Left lung (tissue), 10 donors: ENCODE data around the gene PEX10. TPM values are rescaled to one million over a fixed set of nuclear protein-coding genes. Genes with fewer than 3 reads are reported as not detected.

Experiments
- ATAC-seq: fragments of 200-7000 bp; cut with Tn5 transposase; one replicate; pipeline ENCODE4 v1.9.1; 2020; ENCODE audit warnings: moderate library complexity
- DNase-seq, 4 donors: peaks; one replicate each; pipeline ENCODE4 v3.0.0-alpha.2; 2013 to 2020
- H3K27ac ChIP-seq, 2 donors: fragments of 200-600 bp; sonication (generic) in 1 of 2; one replicate each; pipeline versions ENCODE4 v1.5.0 to v1.8.0; 2020 to 2021
- H3K27me3 ChIP-seq, 2 donors: fragments of 200-600 bp; sonication (generic) in 1 of 2; one replicate each; pipeline versions ENCODE4 v1.5.0 to v1.8.0; 2020 to 2021
- H3K36me3 ChIP-seq, 2 donors: fragments of 200-600 bp; sonication (generic) in 1 of 2; one replicate each; pipeline versions ENCODE4 v1.5.0 to v1.8.0; 2020 to 2021
- H3K4me1 ChIP-seq, 2 donors: fragments of 200-600 bp; one replicate each; pipeline ENCODE4 v1.8.0; 2021
- H3K4me3 ChIP-seq, 2 donors: fragments of 200-600 bp; sonication (generic) in 1 of 2; one replicate each; pipeline versions ENCODE4 v1.5.0 to v1.8.0; 2020 to 2021; ENCODE audit warnings: mild to moderate bottlenecking in 1 of 2
- H3K9me3 ChIP-seq, 2 donors: fragments of 200-600 bp; sonication (generic) in 1 of 2; one replicate each; pipeline versions ENCODE4 v1.5.0 to v1.8.0; 2020 to 2021
- CTCF ChIP-seq, 2 donors: fragments of 200-600 bp; sonication (generic) in 1 of 2; IDR thresholded peaks; one replicate each; pipeline versions ENCODE4 v1.5.0 to v1.8.0; 2021; ENCODE audit warnings: antibody characterized with exemption in 2 of 2
- intact Hi-C, 2 donors: fragments of 100-400 bp; cut with DNase I; formaldehyde crosslinking; loops; one replicate each; pipeline versions ENCODE4 v1.11.2 to v1.14.2; 2022
- polyA plus RNA-seq, 6 donors: library from polyadenylated mRNA; unstranded; fragments of 120-200 nt; gene quantifications; one replicate each; pipeline ENCODE4 v1.2.1, GENCODE V29; 2013; ENCODE audit not compliant: insufficient read length in 6 of 6
- total RNA-seq, 2 donors: library from RNA; stranded (reverse); fragmentation: NEBNext Ultra II Directional; extraction: Animal tissue kit (Norgen Biotek cat#: 25700); gene quantifications; one replicate each; pipeline ENCODE4 v1.2.1, GENCODE V29; 2021
- donor health status: DM: no; HTN: yes; CAD: no.
- donor health status: DM: no; HTN: no; CAD: no.

The PEX10 gene
- total and polyA plus RNA-seq, 8 donors: 14.3 to 22.9 (median 17.4) TPM

GRCh38 chr1:2405588-2406295, 6.6 kb downstream of the PEX10 start:
- no peaks in the 10 kb centered on the region for H3K27me3 ChIP-seq
- H3K27ac ChIP-seq: no peak overlapping the region
- H3K9me3 ChIP-seq: no peaks in the 10 kb centered on the region
- DNase-seq (peak in 1 of 4 donors; percentile 59), ATAC-seq (no peak)
- intact Hi-C loops: no loop called here
- H3K4me1 ChIP-seq: no peaks in the 10 kb centered on the region
- H3K36me3 ChIP-seq: peaks cover 0 to 78% of the 10 kb centered on the region in 2 donors
- no peak for TF ChIP-seq CTCF (IDR thresholded peaks at IDR 0.05)
- no peak overlapping the region for H3K4me3 ChIP-seq

GRCh38 chr1:2404890-2405511, 7.4 kb downstream of the PEX10 start:
- TF ChIP-seq CTCF (IDR thresholded peaks at IDR 0.05): no peak
- Histone ChIP-seq H3K27me3 (no peaks in the 10 kb centered on the region), H3K27ac (no peak overlapping the region), H3K9me3 (no peaks in the 10 kb centered on the region), H3K4me1 (no peaks in the 10 kb centered on the region), H3K4me3 (no peak overlapping the region), H3K36me3 (peaks cover 0 to 85% of the 10 kb centered on the region in 2 donors)
- intact Hi-C loops: no loop called here
- ATAC-seq: no peak
- DNase-seq: no peak

DNA sequence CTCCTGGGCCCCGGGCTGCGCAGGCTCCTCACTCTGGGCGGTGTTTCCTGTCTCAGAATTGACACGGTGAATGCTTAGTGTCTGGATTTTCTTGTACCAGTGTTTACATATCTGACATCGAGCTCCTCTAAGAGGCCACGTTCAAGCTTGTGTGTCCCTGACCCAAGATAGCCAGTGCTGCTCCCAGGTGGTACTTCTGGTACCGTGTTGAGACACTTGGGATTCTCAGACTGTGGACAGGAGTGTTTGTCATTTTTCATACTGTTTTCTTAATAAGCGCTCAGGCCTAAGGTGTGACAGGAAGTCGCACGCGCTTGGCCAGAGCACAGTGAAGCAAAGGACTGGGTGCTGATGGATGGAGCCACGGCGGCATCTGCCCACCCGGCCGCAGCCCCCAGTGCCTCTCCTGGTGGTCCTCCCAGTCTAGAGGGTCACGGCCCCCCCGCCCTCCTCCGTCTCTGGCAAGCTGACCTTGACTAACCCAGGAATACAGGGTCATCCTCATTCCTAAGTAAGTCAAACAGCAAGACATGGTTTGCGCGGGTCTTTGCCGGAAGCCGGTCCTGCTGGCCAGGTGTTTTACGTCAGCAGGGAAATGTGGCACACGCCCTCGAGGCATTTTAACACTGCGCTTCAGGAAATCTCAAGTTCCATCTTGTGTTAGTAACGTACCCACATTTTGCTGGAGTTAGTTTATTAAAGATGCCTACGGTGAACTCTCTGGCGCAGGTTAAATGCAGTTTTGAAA, 8.0 kb downstream of the PEX10 start:
- intact Hi-C loops: no loop called here
- Histone ChIP-seq H3K4me3 (no peak overlapping the region), H3K9me3 (no peaks in the 10 kb centered on the region), H3K27me3 (no peaks in the 10 kb centered on the region), H3K4me1 (no peaks in the 10 kb centered on the region), H3K36me3 (peaks cover 0 to 92% of the 10 kb centered on the region in 2 donors), H3K27ac (no peak overlapping the region)
- no peak for TF ChIP-seq CTCF (IDR thresholded peaks at IDR 0.05)
- DNase-seq (no peak), ATAC-seq (no peak)

DNA sequence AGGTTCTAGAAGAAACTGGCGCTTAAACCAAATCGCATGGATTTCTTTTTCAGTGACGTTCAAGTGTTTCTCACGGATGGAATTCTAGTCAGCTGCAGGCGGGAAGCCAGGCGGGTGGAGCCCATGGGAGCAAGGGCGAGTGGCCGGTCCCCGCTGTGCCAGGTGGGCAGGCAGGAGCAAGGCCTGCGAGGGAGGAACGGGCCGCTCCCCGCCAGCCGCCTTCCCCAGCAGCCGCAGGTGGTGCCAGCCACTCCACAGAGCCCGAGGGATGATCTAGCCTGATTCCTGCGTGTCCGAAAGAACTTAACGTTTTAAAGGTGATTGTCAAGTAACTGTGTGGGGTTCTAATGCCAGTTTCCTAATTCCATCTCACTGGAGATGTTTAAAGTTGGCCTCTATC, 9.1 kb downstream of the PEX10 start:
- Histone ChIP-seq H3K4me1 (no peaks in the 10 kb centered on the region), H3K27me3 (no peaks in the 10 kb centered on the region), H3K4me3 (no peak overlapping the region), H3K9me3 (no peaks in the 10 kb centered on the region), H3K36me3 (peaks cover 0 to 95% of the 10 kb centered on the region in 2 donors), H3K27ac (no peak overlapping the region)
- intact Hi-C loops: no loop called here
- DNase-seq: no peak
- no peak for ATAC-seq
- no peak for TF ChIP-seq CTCF (IDR thresholded peaks at IDR 0.05)

DNA sequence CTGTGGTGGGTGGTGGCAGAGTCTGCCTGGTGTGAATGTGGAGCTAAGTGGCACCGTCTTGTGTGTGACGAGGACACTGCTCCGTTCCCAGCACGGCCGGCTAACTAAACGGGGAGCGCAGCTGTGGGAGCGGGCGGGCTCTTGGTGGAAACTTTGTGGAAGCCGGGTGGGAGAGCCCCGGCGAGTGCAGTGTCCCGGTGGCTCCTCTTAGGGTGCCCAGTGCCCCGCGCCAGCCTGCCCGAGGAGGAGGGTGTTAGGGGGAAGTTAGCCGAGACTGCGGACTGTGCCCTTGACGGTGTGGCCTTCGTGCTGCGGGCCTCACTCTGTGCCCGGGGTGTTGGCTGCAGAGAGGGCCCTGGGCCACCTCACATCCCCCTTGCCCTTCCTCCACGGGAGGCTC, 9.9 kb downstream of the PEX10 start:
- no peaks in the 10 kb centered on the region for H3K9me3 ChIP-seq
- H3K27ac ChIP-seq: no peak overlapping the region
- no peak overlapping the region for H3K4me3 ChIP-seq
- DNase-seq: no peak
- H3K36me3 ChIP-seq: peaks cover under 1 to 96% of the 10 kb centered on the region in 2 donors
- no peaks in the 10 kb centered on the region for H3K4me1 ChIP-seq
- no peak for TF ChIP-seq CTCF (IDR thresholded peaks at IDR 0.05)
- no peaks in the 10 kb centered on the region for H3K27me3 ChIP-seq
- no peak for ATAC-seq
- intact Hi-C loops: no loop called here
